ENCODE measurements around the gene GNAI3.

DNA sequence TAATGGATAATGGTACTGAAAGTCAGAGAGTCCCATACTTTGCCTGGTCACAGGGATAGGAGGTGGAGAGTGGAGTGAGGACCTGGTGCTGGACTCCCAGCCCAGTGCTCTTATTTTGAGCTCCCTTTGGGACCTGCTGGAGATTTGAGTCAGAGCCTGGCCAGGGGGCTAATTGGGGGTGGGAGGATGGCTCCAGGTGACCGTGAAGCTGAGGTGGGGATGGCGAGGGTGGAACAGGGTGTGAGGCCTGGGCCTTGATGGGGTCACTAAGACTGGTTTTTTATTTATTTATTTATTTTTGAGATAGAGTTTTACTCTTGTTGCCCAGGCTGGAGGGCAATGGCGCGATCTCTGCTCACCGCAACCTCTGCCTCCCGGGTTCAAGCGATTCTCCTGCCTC lies 89.0 kb downstream of the GNAI3 start:
- TF ChIP-seq POLR2A (IDR thresholded peaks at IDR 0.05): no peak
- TF ChIP-seq, protein P1, sequence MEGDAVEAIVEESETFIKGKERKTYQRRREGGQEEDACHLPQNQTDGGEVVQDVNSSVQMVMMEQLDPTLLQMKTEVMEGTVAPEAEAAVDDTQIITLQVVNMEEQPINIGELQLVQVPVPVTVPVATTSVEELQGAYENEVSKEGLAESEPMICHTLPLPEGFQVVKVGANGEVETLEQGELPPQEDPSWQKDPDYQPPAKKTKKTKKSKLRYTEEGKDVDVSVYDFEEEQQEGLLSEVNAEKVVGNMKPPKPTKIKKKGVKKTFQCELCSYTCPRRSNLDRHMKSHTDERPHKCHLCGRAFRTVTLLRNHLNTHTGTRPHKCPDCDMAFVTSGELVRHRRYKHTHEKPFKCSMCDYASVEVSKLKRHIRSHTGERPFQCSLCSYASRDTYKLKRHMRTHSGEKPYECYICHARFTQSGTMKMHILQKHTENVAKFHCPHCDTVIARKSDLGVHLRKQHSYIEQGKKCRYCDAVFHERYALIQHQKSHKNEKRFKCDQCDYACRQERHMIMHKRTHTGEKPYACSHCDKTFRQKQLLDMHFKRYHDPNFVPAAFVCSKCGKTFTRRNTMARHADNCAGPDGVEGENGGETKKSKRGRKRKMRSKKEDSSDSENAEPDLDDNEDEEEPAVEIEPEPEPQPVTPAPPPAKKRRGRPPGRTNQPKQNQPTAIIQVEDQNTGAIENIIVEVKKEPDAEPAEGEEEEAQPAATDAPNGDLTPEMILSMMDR (IDR thresholded peaks at IDR 0.05): no peak

Measured in thyroid gland (tissue), 4 donors.